ENCODE measurements around the gene UBE3B. TPM values are rescaled to one million over a fixed set of nuclear protein-coding genes. Genes with fewer than 3 reads are reported as not detected.

UBE3B gene
- total RNA-seq, 2 donors from 2014 or later, result 57.9 to 85.8 TPM

DNA sequence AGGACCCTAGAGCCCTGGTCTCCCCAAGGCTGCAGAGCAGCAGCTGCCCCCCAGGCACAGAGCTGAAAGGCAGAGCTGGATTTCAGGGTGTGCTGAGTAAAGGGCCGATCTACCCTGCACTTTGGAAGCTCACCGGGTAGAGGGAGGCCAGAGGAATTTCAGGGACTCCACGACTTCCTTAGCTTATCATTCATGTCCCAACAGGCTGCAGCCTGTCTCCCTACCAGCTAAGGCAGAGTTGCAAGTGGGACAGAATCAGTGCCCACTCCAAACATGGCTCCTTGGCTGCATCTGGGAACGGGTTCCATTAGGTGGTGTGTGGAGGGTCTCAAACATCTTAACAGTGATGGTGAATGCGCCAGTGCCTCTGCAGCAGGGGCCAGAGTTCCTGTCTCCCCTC, 68.4 kb downstream of the UBE3B start:
- H3K4me3 ChIP-seq, result no peak overlapping the region
- H3K9me3 ChIP-seq, result no peaks in the 10 kb centered on the region
- 40% methylated on average over 5 of the region's 5 CpGs for WGBS
- TF ChIP-seq, protein P1, sequence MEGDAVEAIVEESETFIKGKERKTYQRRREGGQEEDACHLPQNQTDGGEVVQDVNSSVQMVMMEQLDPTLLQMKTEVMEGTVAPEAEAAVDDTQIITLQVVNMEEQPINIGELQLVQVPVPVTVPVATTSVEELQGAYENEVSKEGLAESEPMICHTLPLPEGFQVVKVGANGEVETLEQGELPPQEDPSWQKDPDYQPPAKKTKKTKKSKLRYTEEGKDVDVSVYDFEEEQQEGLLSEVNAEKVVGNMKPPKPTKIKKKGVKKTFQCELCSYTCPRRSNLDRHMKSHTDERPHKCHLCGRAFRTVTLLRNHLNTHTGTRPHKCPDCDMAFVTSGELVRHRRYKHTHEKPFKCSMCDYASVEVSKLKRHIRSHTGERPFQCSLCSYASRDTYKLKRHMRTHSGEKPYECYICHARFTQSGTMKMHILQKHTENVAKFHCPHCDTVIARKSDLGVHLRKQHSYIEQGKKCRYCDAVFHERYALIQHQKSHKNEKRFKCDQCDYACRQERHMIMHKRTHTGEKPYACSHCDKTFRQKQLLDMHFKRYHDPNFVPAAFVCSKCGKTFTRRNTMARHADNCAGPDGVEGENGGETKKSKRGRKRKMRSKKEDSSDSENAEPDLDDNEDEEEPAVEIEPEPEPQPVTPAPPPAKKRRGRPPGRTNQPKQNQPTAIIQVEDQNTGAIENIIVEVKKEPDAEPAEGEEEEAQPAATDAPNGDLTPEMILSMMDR (IDR thresholded peaks at IDR 0.05), result no peak
- TF ChIP-seq POLR2A (IDR thresholded peaks at IDR 0.05), result no peak
- no peak for TF ChIP-seq POLR2AphosphoS5 (IDR thresholded peaks at IDR 0.05)
- no peaks in the 10 kb centered on the region for H3K4me1 ChIP-seq (replicated peaks)
- no peak overlapping the region for H3K27ac ChIP-seq
- DNase-seq (ENCODE audit: low spot score), result no peak
- intact Hi-C loops (cut with DNase I), result no loop called here
- H3K36me3 ChIP-seq, result no peaks in the 10 kb centered on the region
- H3K27me3 ChIP-seq (replicated peaks; ENCODE audit: insufficient read depth), result no peaks in the 10 kb centered on the region

DNA sequence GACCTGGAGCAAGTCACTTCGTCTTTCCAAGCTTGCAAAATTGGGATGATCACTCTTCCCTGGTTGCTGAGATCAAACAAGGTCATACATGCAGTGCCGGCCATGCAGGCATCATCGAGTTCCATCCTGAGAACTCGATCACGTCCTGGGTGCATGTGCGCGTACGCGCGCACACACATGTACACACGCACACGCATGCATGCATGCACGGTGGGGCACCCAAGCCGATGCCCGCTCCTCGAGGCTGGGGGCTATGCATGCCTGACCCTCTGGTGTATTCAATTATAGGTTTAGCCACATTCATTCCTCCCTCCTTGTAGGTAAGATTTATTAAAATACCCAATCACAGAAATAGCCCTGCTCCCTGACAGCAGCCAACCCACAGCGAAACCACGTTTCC, 69.9 kb downstream of the UBE3B start:
- Histone ChIP-seq H3K4me3 (no peak overlapping the region), H3K9me3 (no peaks in the 10 kb centered on the region), H3K27me3 (replicated peaks; ENCODE audit: insufficient read depth) (no peaks in the 10 kb centered on the region), H3K36me3 (no peaks in the 10 kb centered on the region), H3K4me1 (replicated peaks) (no peaks in the 10 kb centered on the region), H3K27ac (no peak overlapping the region)
- WGBS, result 91% methylated on average over 18 of the region's 18 CpGs
- intact Hi-C loops (cut with DNase I), result no loop called here
- no peak for TF ChIP-seq POLR2A (IDR thresholded peaks at IDR 0.05)
- TF ChIP-seq, protein P1 (IDR thresholded peaks at IDR 0.05), result no peak
- no peak for TF ChIP-seq POLR2AphosphoS5 (IDR thresholded peaks at IDR 0.05)
- no peak for DNase-seq (ENCODE audit: low spot score)

DNA sequence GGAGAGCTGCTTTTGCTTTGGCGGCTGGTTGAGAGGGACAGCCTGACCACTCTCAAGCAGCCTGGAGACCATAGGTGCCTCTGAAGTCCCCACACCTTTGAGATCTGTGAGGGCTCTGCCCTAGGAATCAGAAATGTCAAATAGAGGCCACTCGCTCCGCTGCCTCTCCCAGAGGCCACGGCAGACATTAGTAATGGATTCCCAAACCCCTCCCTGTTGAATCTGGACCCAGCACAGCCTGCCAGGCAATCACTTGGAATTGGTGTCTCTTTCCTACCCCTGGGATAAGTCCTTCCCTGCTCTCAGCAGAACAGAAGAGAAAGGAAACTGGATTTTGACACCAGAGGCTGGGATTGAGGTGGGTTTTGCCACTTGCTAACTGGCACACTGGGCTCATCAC, 70.8 kb downstream of the UBE3B start:
- Histone ChIP-seq H3K4me3 (no peak overlapping the region), H3K9me3 (no peaks in the 10 kb centered on the region), H3K27me3 (replicated peaks; ENCODE audit: insufficient read depth) (no peaks in the 10 kb centered on the region), H3K36me3 (no peaks in the 10 kb centered on the region), H3K27ac (no peak overlapping the region), H3K4me1 (replicated peaks) (no peaks in the 10 kb centered on the region)
- TF ChIP-seq, protein P1 (IDR thresholded peaks at IDR 0.05), result no peak
- no peak for TF ChIP-seq POLR2A (IDR thresholded peaks at IDR 0.05)
- TF ChIP-seq POLR2AphosphoS5 (IDR thresholded peaks at IDR 0.05), result no peak
- no peak for DNase-seq (ENCODE audit: low spot score)
- WGBS, result 78% methylated on average over 4 of the region's 4 CpGs
- intact Hi-C loops (cut with DNase I), result no loop called here

DNA sequence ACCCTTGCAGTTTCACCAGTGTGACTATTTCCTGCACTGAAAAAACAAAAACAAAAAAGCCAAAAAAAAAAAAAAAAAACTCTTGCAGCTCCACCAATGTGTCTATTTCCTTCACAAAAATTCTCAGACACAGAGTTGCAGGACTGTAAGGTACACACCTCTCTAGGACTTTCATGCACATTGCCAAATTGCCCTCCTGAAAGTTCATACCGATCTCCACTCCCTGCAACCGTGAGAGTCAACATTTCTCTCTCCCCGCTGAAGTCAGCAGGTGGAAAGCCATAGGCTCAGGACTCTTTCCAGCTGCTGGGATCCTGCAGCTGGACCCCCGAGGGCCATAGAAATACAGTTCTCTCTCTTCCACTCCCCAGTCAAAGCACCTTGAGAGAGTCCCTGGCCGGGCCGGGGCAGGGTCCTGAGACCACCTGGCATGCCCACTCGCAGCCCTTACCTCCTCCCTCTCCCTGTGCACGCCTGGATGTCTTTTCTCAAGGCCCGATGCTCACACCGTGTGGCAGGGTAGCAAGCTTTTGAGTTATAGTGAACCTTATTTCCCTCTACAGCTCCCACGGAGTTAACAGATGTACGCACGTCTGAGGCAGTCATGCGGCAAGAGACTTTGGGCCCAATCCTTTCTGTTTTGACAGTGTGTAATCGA, 72.3 kb downstream of the UBE3B start:
- H3K36me3 ChIP-seq, result no peaks in the 10 kb centered on the region
- H3K4me1 ChIP-seq (replicated peaks), result no peaks in the 10 kb centered on the region
- intact Hi-C loops (cut with DNase I), result no loop called here
- TF ChIP-seq POLR2A (IDR thresholded peaks at IDR 0.05) (no peak), POLR2AphosphoS5 (IDR thresholded peaks at IDR 0.05) (no peak)
- TF ChIP-seq, protein P1 (IDR thresholded peaks at IDR 0.05), result no peak
- WGBS, result 37% methylated on average over 15 of the region's 15 CpGs
- no peak overlapping the region for H3K27ac ChIP-seq
- DNase-seq (ENCODE audit: low spot score), result no peak
- no peaks in the 10 kb centered on the region for H3K9me3 ChIP-seq
- H3K4me3 ChIP-seq, result no peak overlapping the region
- H3K27me3 ChIP-seq (replicated peaks; ENCODE audit: insufficient read depth), result no peaks in the 10 kb centered on the region

GRCh38 chr12:109550281-109550680, 72.8 kb downstream of the UBE3B start:
- intact Hi-C loops (cut with DNase I), result no loop called here

More at GRCh38 chr12:109550281-109550680, 72.8 kb downstream of the UBE3B start:
- Histone ChIP-seq H3K9me3 (no peaks in the 10 kb centered on the region), H3K27ac (no peak overlapping the region), H3K4me1 (replicated peaks) (no peaks in the 10 kb centered on the region), H3K36me3 (no peaks in the 10 kb centered on the region), H3K4me3 (no peak overlapping the region), H3K27me3 (replicated peaks; ENCODE audit: insufficient read depth) (no peaks in the 10 kb centered on the region)
- no peak for DNase-seq (ENCODE audit: low spot score)
- 65% methylated on average over 12 of the region's 12 CpGs for WGBS
- no peak for TF ChIP-seq POLR2A (IDR thresholded peaks at IDR 0.05)
- TF ChIP-seq POLR2AphosphoS5 (IDR thresholded peaks at IDR 0.05), result no peak
- TF ChIP-seq, protein P1 (IDR thresholded peaks at IDR 0.05), result no peak

Data from prostate gland (tissue), 2 donors.